ENCODE data around the gene PCSK9. TPM values are rescaled to one million over a fixed set of nuclear protein-coding genes. Genes with fewer than 3 reads are reported as not detected.

PCSK9 gene
- 0.26 TPM for total RNA-seq (2021; ENCODE audit: unreplicated experiment)
- polyA plus RNA-seq (2012; ENCODE audit: insufficient read length), result 0.08 TPM
- Bru-seq, nascent RNA, result percentile 7 among the genes with signal in this experiment
- BruChase-seq, experiment 1, labeled RNA remaining after a 2-hour chase, result percentile 9 among the genes with signal in this experiment
- percentile 7 among the genes with signal in this experiment for BruChase-seq, experiment 2, labeled RNA remaining after a 6-hour chase
- long read RNA-seq, result 0 reads

DNA sequence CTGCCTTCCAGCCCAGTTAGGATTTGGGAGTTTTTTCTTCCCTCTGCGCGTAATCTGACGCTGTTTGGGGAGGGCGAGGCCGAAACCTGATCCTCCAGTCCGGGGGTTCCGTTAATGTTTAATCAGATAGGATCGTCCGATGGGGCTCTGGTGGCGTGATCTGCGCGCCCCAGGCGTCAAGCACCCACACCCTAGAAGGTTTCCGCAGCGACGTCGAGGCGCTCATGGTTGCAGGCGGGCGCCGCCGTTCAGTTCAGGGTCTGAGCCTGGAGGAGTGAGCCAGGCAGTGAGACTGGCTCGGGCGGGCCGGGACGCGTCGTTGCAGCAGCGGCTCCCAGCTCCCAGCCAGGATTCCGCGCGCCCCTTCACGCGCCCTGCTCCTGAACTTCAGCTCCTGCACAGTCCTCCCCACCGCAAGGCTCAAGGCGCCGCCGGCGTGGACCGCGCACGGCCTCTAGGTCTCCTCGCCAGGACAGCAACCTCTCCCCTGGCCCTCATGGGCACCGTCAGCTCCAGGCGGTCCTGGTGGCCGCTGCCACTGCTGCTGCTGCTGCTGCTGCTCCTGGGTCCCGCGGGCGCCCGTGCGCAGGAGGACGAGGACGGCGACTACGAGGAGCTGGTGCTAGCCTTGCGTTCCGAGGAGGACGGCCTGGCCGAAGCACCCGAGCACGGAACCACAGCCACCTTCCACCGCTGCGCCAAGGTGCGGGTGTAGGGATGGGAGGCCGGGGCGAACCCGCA lies at the start of gene PCSK9:
Gene PCSK9 (plus strand): TSS at position 207 of the 741 bp plus-strand sequence. CDS start 290 bp downstream, at position 497.
- H3K27ac ChIP-seq (ENCODE audit: low read length), result no peak within 1 kb of the TSS
- intact Hi-C loops (cut with micrococcal nuclease; ENCODE audit: unreplicated experiment) (no loop called here), in situ Hi-C loops (cut with HindIII; ENCODE audit: low pct_unique_long_range_greater_than_20kb, low sequenced_read_pairs) (no loop called here)
- ATAC-seq (peak; percentile 60), DNase-seq (ENCODE audit: low read depth, low spot score) (no peak)
- BruUV-seq (replicated peaks), result no TSS peak
- H3K4me3 ChIP-seq (ENCODE audit: low read depth in 2 of 2, low read length in 2 of 2), result peak within 1 kb of the TSS; percentile 23 to 36
- no peaks in the 10 kb centered on the region for H3K9me3 ChIP-seq (ENCODE audit: control insufficient read depth, insufficient read depth, low read depth, low read length)
- TF ChIP-seq CTCF (IDR thresholded peaks at IDR 0.05) (no peak), SIN3A (IDR thresholded peaks at IDR 0.05; ENCODE audit: borderline replicate concordance, insufficient read depth, low read depth, low read length) (no peak), POLR2AphosphoS5 (IDR thresholded peaks at IDR 0.05; ENCODE audit: low read depth, low read length) (no peak), REST (IDR thresholded peaks at IDR 0.05; ENCODE audit: insufficient read depth in 1 of 2, low read depth in 2 of 2, low read length in 1 of 2) (no peak), TCF7L2 (IDR thresholded peaks at IDR 0.05; ENCODE audit: low read depth, low read length) (no peak)
- peaks cover 43% of the 10 kb centered on the region for H3K27me3 ChIP-seq (ENCODE audit: control insufficient read depth, insufficient read depth, low read length)
- CTCF ChIA-PET, result no interaction called here
- H3K36me3 ChIP-seq (ENCODE audit: control insufficient read depth, insufficient read depth, low read length), result no peaks in the 10 kb centered on the region
- H3K4me1 ChIP-seq (ENCODE audit: control insufficient read depth, insufficient read depth, low read length), result peaks cover 8% of the 10 kb centered on the region; the same call in 1 of the 2 replicates
- POLR2A ChIA-PET, result no interaction called here

DNA sequence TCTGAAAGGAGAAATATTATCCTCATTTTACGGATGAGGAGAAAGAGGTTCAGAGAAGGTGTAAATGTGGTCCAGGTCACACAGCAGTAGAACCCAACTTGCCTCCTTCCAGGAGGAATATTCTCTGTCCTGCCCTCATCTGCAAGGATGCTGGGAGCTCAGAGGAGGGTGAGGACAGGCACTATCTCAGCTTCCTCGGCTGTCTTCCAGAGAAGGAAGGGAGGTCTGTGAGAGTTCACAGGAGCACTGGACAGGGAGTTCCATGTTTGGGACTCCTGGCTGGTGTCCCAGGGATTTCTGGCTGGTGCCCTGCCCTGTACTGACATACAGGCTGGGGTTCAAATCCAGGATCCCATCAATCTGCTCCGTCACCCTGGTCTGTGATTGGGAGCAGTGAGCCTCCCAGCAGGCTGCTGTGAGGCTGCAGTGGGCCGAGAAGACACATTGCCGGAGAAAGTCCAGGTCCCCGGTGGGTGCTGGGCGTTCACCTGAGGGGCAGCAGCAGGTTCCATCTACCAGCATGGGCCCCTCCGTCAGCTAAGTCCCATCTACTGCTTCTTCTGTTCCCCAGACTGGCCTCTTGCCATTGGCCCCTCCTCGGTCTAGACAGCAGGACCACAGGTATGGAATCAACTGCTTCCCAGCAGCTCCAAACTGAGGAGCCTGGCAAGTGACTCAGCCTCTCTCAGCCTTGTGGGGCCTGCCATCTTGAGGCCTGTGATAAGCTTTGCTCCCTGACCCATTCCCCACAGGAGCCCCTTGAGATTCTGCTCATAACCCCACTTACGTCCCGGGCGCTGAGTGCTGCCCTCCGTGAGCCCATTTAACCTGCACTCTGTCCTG lies 49.2 kb upstream of the PCSK9 start:
- Histone ChIP-seq H3K4me3 (ENCODE audit: low read depth in 2 of 2, low read length in 2 of 2) (no peak overlapping the region), H3K9me3 (ENCODE audit: control insufficient read depth, insufficient read depth, low read depth, low read length) (no peaks in the 10 kb centered on the region), H3K27ac (ENCODE audit: low read length) (no peak overlapping the region), H3K36me3 (ENCODE audit: control insufficient read depth, insufficient read depth, low read length) (no peaks in the 10 kb centered on the region), H3K4me1 (ENCODE audit: control insufficient read depth, insufficient read depth, low read length) (no peaks in the 10 kb centered on the region), H3K27me3 (ENCODE audit: control insufficient read depth, insufficient read depth, low read length) (no peaks in the 10 kb centered on the region)
- CTCF ChIA-PET, result interaction anchor here (1.1 to 1.6 kb wide), 3 partner anchors 9 to 103 kb away, joined by 3 to 5 read pairs (median 4); partner anchors contain the start of gene DHCR24
- intact Hi-C loops (cut with micrococcal nuclease; ENCODE audit: unreplicated experiment) (no loop called here), in situ Hi-C loops (cut with HindIII; ENCODE audit: low pct_unique_long_range_greater_than_20kb, low sequenced_read_pairs) (no loop called here)
- DNase-seq (ENCODE audit: low read depth, low spot score) (no peak), ATAC-seq (no peak)
- BruUV-seq (replicated peaks), result no TSS peak
- POLR2A ChIA-PET, result no interaction called here
- TF ChIP-seq CTCF (IDR thresholded peaks at IDR 0.05) (no peak), REST (IDR thresholded peaks at IDR 0.05; ENCODE audit: insufficient read depth in 1 of 2, low read depth in 2 of 2, low read length in 1 of 2) (no peak), SIN3A (IDR thresholded peaks at IDR 0.05; ENCODE audit: borderline replicate concordance, insufficient read depth, low read depth, low read length) (no peak), TCF7L2 (IDR thresholded peaks at IDR 0.05; ENCODE audit: low read depth, low read length) (no peak), POLR2AphosphoS5 (IDR thresholded peaks at IDR 0.05; ENCODE audit: low read depth, low read length) (no peak)

All from Panc1 (cell line).